HG03139 (cell line): Measurements from ENCODE around the gene MMP10.
"Not testable (repeated sequence)": the region's sequence is repeated elsewhere in the genome, so short reads cannot be mapped to it uniquely, and the experiment has no call there.

ENCODE experiments used
- ATAC-seq: cut with Tn5 transposase; IDR thresholded peaks from one replicate; pipeline ENCODE4 v1.9.1; 2021; ENCODE audit not compliant: unreplicated experiment

MMP10 gene

GRCh38 chr11:102730944-102731343 lies 49.5 kb downstream of the MMP10 start:
- ATAC-seq, result not testable (repeated sequence)

- ATAC-seq, result no peak
Measured at GRCh38 chr11:102729849-102730815, 50.3 kb downstream of the MMP10 start.

- ATAC-seq, result no peak
Measured at GRCh38 chr11:102727890-102728289, 52.5 kb downstream of the MMP10 start.

- no peak for ATAC-seq
Measured at GRCh38 chr11:102724904-102725500, 55.4 kb downstream of the MMP10 start, which contains the start of gene MMP8. Gene MMP8 (minus strand): TSS chr11:102724954. CDS start chr11:102724855, 99 bp downstream.

GRCh38 chr11:102722821-102723220 lies 57.6 kb downstream of the MMP10 start:
- ATAC-seq, result no peak
